Breast epithelium (tissue), 4 donors: Measurements from ENCODE around the gene MCRS1. TPM values are rescaled to one million over a fixed set of nuclear protein-coding genes. Genes with fewer than 3 reads are reported as not detected.

ENCODE experiments used
- DNase-seq, 2 donors: peaks; one replicate each; pipeline ENCODE4 v3.0.0-alpha.2; 2019; ENCODE audit warnings: low spot score in 2 of 2
- H3K27ac ChIP-seq, 2 donors: fragments of 200-600 bp; sonication (generic) in 1 of 2; one replicate each; pipeline ENCODE4 v1.5.1; 2016 to 2019; ENCODE audit warnings: mild to moderate bottlenecking in 1 of 2
- H3K27me3 ChIP-seq, 2 donors: fragments of 200-600 bp; sonication (generic) in 1 of 2; one replicate each; pipeline versions ENCODE4 v1.5.1 to v1.6.0; 2017 to 2019; ENCODE audit warnings: control low read depth in 1 of 2, mild to moderate bottlenecking in 1 of 2
- H3K36me3 ChIP-seq: fragments of 200-600 bp; one replicate; pipeline ENCODE4 v1.5.1; 2019
- H3K4me1 ChIP-seq, 2 donors: fragments of 200-600 bp; sonication (generic); one replicate each; pipeline ENCODE4 v1.5.1; 2016 to 2019; ENCODE audit warnings: control low read depth in 1 of 2
- H3K4me3 ChIP-seq, 3 donors: fragments of 200-600 bp; sonication (generic); 1 replicate in 2 of 3; 2 replicates in 1 of 3; pipeline ENCODE4 v1.5.1; 2016 to 2019; ENCODE audit warnings: mild to moderate bottlenecking in 3 of 3, moderate library complexity in 2 of 3
- H3K9me3 ChIP-seq, 2 donors: fragments of 200-600 bp; sonication (generic) in 1 of 2; one replicate each; pipeline ENCODE4 v1.5.1; 2016 to 2019; ENCODE audit warnings: control low read depth in 1 of 2
- CTCF ChIP-seq, 3 donors: fragments of 450-650 bp; IDR thresholded peaks; one replicate each; pipeline ENCODE4 v1.5.1; 2016 to 2017; ENCODE audit warnings: antibody characterized with exemption in 3 of 3, mild to moderate bottlenecking in 3 of 3, moderate library complexity in 3 of 3
- POLR2A ChIP-seq: fragments of 450-650 bp; IDR thresholded peaks from one replicate; pipeline ENCODE4 v1.6.1; 2016; ENCODE audit warnings: antibody characterized with exemption, mild to moderate bottlenecking, moderate library complexity
- POLR2AphosphoS5 ChIP-seq, 3 donors: sonication (generic); formaldehyde crosslinking; IDR thresholded peaks; one replicate each; pipeline ENCODE4 v1.6.1; 2017; ENCODE audit warnings: antibody characterized with exemption in 3 of 3
- intact Hi-C: fragments of 100-400 bp; cut with DNase I; formaldehyde crosslinking; loops from one replicate; pipeline ENCODE4 v1.15.1; 2023; ENCODE audit warnings: low total_unique reads
- total RNA-seq, 3 donors: library from RNA; depleted of rRNA; stranded (reverse); fragments of >200 nt; gene quantifications; one replicate each; pipeline ENCODE4 v1.1.0, GENCODE V29; 2016

Gene MCRS1
- total RNA-seq, 3 donors from 2014 or later: 37.6 to 52.4 (median 52.1) TPM

- DNase-seq: no peak
- Histone ChIP-seq H3K4me1 (peaks cover 0 to 9% of the 10 kb centered on the region in 2 donors), H3K36me3 (no peaks in the 10 kb centered on the region), H3K27me3 (peaks cover 0 to 13% of the 10 kb centered on the region in 2 donors), H3K9me3 (no peaks in the 10 kb centered on the region), H3K27ac (no peak overlapping the region), H3K4me3 (no peak overlapping the region)
- TF ChIP-seq POLR2AphosphoS5 (IDR thresholded peaks at IDR 0.05): no peak
- TF ChIP-seq CTCF (IDR thresholded peaks at IDR 0.05): no peak
- no peak for TF ChIP-seq POLR2A
- intact Hi-C loops: no loop called here
Measured at GRCh38 chr12:49546481-49546880, 21.5 kb downstream of the MCRS1 start.

GRCh38 chr12:49545815-49546214 is 22.1 kb downstream of the MCRS1 start:
- Histone ChIP-seq H3K27me3 (peaks cover 0 to 13% of the 10 kb centered on the region in 2 donors), H3K27ac (no peak overlapping the region), H3K4me3 (no peak overlapping the region), H3K9me3 (no peaks in the 10 kb centered on the region), H3K4me1 (peaks cover 0 to 9% of the 10 kb centered on the region in 2 donors), H3K36me3 (no peaks in the 10 kb centered on the region)
- DNase-seq: no peak
- no peak for TF ChIP-seq POLR2A
- TF ChIP-seq POLR2AphosphoS5 (IDR thresholded peaks at IDR 0.05): no peak
- no peak for TF ChIP-seq CTCF (IDR thresholded peaks at IDR 0.05)
- intact Hi-C loops: no loop called here

DNA sequence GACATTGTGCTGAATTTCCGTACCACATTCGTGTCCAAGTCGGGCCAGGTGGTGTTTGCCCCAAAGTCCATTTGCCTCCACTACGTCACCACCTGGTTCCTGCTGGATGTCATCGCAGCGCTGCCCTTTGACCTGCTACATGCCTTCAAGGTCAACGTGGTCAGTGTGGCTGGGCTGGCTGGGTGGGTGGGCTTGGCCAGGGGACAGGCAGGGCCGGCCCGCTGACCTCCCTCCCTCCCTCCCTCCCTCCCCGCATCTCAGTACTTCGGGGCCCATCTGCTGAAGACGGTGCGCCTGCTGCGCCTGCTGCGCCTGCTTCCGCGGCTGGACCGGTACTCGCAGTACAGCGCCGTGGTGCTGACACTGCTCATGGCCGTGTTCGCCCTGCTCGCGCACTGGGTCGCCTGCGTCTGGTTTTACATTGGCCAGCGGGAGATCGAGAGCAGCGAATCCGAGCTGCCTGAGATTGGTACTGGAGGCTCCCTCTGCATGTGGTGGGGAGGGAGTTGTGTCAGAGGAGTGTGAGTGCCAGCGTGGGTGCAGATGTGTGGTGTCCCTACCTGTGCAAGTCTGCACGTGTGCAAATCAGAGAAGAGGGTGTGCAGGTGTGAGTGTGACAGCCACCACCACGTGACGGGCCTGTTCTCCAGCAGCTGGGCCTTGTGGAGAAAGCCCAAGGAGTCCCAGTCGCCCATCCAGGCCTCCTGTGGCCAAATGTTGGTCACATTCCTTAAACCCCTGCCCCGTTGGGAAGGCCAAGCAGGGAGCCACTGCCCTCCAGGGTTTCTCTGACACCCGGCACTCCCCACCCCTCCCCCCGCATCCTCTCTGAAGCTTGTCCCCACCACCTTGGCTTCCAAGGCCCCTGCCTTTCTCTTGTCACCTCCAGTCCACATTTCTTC is 23.8 kb downstream of the MCRS1 start:
- intact Hi-C loops: loop anchor here (2.0 kb wide), 1 partner anchor 69 kb away; no protein-coding TSS in a partner anchor
- Histone ChIP-seq H3K4me3 (no peak overlapping the region), H3K27ac (no peak overlapping the region), H3K9me3 (no peaks in the 10 kb centered on the region), H3K27me3 (peaks cover 2 to 13% of the 10 kb centered on the region in 2 donors), H3K36me3 (no peaks in the 10 kb centered on the region), H3K4me1 (peaks cover 0 to 9% of the 10 kb centered on the region in 2 donors)
- DNase-seq: no peak
- TF ChIP-seq POLR2AphosphoS5 (IDR thresholded peaks at IDR 0.05): no peak
- TF ChIP-seq POLR2A: no peak

- H3K36me3 ChIP-seq: no peaks in the 10 kb centered on the region
- H3K9me3 ChIP-seq: no peaks in the 10 kb centered on the region
- peaks cover 2 to 18% of the 10 kb centered on the region in 2 donors for H3K27me3 ChIP-seq
- intact Hi-C loops: loop anchor here (2.0 kb wide), 1 partner anchor 69 kb away; no protein-coding TSS in a partner anchor
- H3K4me3 ChIP-seq: no peak overlapping the region
- no peak overlapping the region for H3K27ac ChIP-seq
- H3K4me1 ChIP-seq: peaks cover under 1 to 4% of the 10 kb centered on the region in 2 donors
- no peak for DNase-seq
- TF ChIP-seq POLR2AphosphoS5 (IDR thresholded peaks at IDR 0.05) (no peak), CTCF (IDR thresholded peaks at IDR 0.05) (no peak), POLR2A (no peak)
Measured at GRCh38 chr12:49543221-49543913, 24.6 kb downstream of the MCRS1 start.

DNA sequence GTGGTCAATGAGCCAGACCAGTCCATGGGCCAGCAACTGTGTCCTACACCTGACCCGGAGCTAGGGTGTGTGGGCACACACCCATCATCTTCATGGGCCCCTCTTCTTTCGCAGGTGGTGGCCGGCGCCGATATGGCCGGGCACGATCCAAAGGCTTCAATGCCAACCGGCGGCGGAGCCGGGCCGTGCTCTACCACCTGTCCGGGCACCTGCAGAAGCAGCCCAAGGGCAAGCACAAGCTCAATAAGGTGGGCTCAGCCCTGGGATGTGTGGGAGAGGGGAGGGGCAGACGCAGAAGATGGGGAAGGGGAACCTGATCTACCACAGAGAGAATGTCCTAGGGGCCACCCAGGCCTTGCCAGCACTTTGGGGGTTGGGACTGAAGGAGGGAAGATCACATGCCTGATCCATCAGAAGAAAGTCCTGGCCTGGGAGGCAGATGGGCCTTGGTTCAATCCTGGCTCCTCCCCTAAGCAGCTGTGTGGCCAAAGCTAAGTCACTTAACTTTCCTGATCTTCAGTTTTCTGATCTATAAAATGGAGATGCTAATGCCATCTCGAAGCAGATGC is 25.3 kb downstream of the MCRS1 start:
- H3K4me1 ChIP-seq: peaks cover 0 to 8% of the 10 kb centered on the region in 2 donors
- peaks cover 2 to 24% of the 10 kb centered on the region in 2 donors for H3K27me3 ChIP-seq
- intact Hi-C loops: loop anchor here (2.0 kb wide), 1 partner anchor 70 kb away; no protein-coding TSS in a partner anchor
- DNase-seq: no peak
- H3K27ac ChIP-seq: no peak overlapping the region
- H3K36me3 ChIP-seq: no peaks in the 10 kb centered on the region
- no peak overlapping the region for H3K4me3 ChIP-seq
- no peaks in the 10 kb centered on the region for H3K9me3 ChIP-seq
- TF ChIP-seq POLR2A (no peak), POLR2AphosphoS5 (IDR thresholded peaks at IDR 0.05) (no peak), CTCF (IDR thresholded peaks at IDR 0.05) (no peak)
